ENCODE data around the gene HBEGF.
"Not testable (repeated sequence)": the region's sequence is repeated elsewhere in the genome, so short reads cannot be mapped to it uniquely, and the experiment has no call there.

Gene HBEGF

DNA sequence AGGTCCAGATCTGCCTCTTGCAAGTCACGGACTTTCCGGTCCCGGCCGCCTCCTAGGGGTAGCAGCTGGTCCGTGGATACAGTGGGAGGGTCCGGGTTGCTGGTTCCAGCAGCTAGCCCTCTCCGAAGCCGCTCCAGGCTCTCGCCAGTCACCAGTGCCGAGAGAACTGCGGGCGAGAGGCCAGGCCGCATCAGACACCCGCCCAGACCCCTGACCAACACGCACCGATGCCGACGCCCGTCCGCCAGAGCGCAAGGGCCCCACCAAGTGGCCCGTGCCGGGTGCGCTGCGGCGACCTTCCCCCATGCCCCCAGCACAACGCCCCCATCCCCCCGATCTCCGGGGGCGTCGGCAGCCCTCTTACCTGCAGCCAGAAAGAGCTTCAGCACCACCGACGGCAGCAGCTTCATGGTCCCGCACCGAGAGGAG, 470 bp downstream of the HBEGF start:
- Histone ChIP-seq H3K4me3 (ENCODE audit: control insufficient read depth in 1 of 7, extremely low read depth in 1 of 7, insufficient read depth in 4 of 7, low read depth in 2 of 7, low read length in 6 of 7) (peak overlapping the region; percentile 44 to 80 (median 66)), H3K27ac (ENCODE audit: insufficient read depth in 1 of 2, low read depth in 1 of 2, low read length in 2 of 2, poor library complexity in 1 of 2, severe bottlenecking in 2 of 2) (no peak overlapping the region), H3K4me1 (ENCODE audit: control extremely low read depth in 1 of 4, control insufficient read depth in 4 of 4, insufficient read depth in 4 of 4, low read length in 3 of 4) (peaks cover 24 to 67% (median 38%) of the 10 kb centered on the region in 4 experiments), H3K36me3 (ENCODE audit: control insufficient read depth in 4 of 4, insufficient read depth in 4 of 4, low read length in 3 of 4) (no peaks in the 10 kb centered on the region), H3K27me3 (replicated peaks in 2 of 5; ENCODE audit: control insufficient read depth in 4 of 5, insufficient read depth in 5 of 5, low read length in 4 of 5) (peaks cover 0 to 13% (median 6%) of the 10 kb centered on the region in 5 experiments), H3K9me3 (ENCODE audit: control extremely low read depth in 1 of 5, control insufficient read depth in 4 of 5, insufficient read depth in 2 of 5, low read depth in 1 of 5, low read length in 4 of 5) (no peaks in the 10 kb centered on the region)
- peak; percentile 17 to 67 (median 48) for DNase-seq
- ChIA-PET POLR2A (interaction anchor here (1.4 kb wide), 1 partner anchor 102 kb away, joined by 5 read pairs; no protein-coding TSS in a partner anchor), CTCF (interaction anchor here (0.8 to 19.8 kb wide), 22 partner anchors 4 to 140 kb away, joined by 3 to 552 read pairs (median 4); partner anchors contain the start of genes HBEGF, PFDN1 and SLC4A9)
- 18% methylated on average over 24 of the region's 35 CpGs for WGBS (ENCODE audit: insufficient coverage)

DNA sequence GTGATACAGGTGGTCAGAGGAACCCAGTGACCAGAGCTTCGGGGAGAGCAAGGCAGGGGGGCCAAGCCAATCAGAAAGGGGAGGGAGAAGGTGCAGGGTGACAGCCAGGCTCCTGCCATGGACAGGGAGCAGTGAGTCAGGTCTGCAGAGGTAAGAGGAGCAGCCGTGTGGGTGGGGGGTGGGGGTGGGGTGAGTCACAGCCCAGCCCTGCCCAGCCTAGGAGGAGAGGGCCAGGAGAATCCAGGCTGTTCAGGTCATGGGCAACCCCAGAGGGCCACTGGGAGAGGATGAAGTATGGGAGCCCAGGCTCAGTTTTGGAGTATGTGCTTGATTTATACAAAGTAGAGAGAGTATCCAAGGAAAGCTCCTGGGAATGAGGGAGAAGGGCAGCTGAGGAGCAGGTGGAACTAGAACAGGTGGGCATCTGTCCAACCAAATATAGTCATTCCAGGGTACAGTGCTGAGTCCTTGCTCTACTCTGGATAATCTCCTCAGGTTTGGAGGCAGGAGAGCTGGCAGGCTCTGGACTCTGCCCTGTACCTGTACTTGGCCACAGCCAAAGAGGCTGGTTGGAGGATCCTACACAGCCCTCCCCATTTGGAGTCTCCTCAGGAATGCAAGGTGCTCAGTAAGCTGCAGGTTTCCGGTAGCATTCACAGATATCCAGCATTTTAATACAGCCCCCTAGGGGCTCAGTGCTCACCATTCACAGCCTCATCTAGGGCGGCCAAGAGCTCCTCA, 1.6 kb downstream of the HBEGF start:
- H3K36me3 ChIP-seq (ENCODE audit: control insufficient read depth in 4 of 4, insufficient read depth in 4 of 4, low read length in 3 of 4), result no peaks in the 10 kb centered on the region
- no peak for DNase-seq
- H3K4me3 ChIP-seq (ENCODE audit: control insufficient read depth in 1 of 7, extremely low read depth in 1 of 7, insufficient read depth in 4 of 7, low read depth in 2 of 7, low read length in 6 of 7), result no peak overlapping the region
- no peak overlapping the region for H3K27ac ChIP-seq (ENCODE audit: insufficient read depth in 1 of 2, low read depth in 1 of 2, low read length in 2 of 2, poor library complexity in 1 of 2, severe bottlenecking in 2 of 2)
- WGBS (ENCODE audit: insufficient coverage), result 95% methylated on average over 2 of the region's 4 CpGs
- no peaks in the 10 kb centered on the region for H3K9me3 ChIP-seq (ENCODE audit: control extremely low read depth in 1 of 5, control insufficient read depth in 4 of 5, insufficient read depth in 2 of 5, low read depth in 1 of 5, low read length in 4 of 5)
- peaks cover 0 to 13% (median 6%) of the 10 kb centered on the region in 5 experiments for H3K27me3 ChIP-seq (replicated peaks in 2 of 5; ENCODE audit: control insufficient read depth in 4 of 5, insufficient read depth in 5 of 5, low read length in 4 of 5)
- ChIA-PET CTCF (interaction anchor here (0.7 to 19.8 kb wide), 22 partner anchors 5 to 346 kb away, joined by 3 to 552 read pairs (median 4); partner anchors contain the start of genes HARS1, HARS2, HBEGF and PFDN1), POLR2A (interaction anchor here (1.4 kb wide), 1 partner anchor 101 kb away, joined by 5 read pairs; no protein-coding TSS in a partner anchor)
- peaks cover 30 to 74% (median 38%) of the 10 kb centered on the region in 4 experiments for H3K4me1 ChIP-seq (ENCODE audit: control extremely low read depth in 1 of 4, control insufficient read depth in 4 of 4, insufficient read depth in 4 of 4, low read length in 3 of 4)

DNA sequence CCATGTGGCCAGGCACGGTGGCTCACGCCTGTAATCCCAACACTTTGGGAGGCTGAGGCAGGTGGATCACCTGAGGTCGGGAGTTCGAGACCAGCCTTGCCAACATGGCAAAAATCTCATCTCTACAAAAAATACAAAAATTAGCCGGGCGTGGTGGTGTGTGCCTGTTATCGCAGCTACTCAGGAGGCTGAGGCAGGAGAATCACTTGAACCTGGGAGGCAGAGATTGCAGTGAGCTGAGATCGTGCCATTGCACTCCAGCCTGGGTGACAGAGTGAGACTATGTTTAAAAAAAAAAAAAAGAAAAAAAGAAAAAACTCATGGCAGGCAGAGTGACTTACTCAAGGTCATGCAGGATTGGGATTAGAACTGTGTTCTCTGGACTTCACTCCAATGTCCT, 2.6 kb downstream of the HBEGF start:
- Histone ChIP-seq H3K4me1 (ENCODE audit: control extremely low read depth in 1 of 4, control insufficient read depth in 4 of 4, insufficient read depth in 4 of 4, low read length in 3 of 4) (peaks cover 31 to 78% (median 38%) of the 10 kb centered on the region in 4 experiments), H3K27me3 (replicated peaks in 2 of 5; ENCODE audit: control insufficient read depth in 4 of 5, insufficient read depth in 5 of 5, low read length in 4 of 5) (peaks cover 0 to 13% (median 6%) of the 10 kb centered on the region in 5 experiments)
- not testable (repeated sequence) for H3K9me3 ChIP-seq (ENCODE audit: control extremely low read depth in 1 of 5, control insufficient read depth in 4 of 5, insufficient read depth in 2 of 5, low read depth in 1 of 5, low read length in 4 of 5); H3K4me3 ChIP-seq (ENCODE audit: control insufficient read depth in 1 of 7, extremely low read depth in 1 of 7, insufficient read depth in 4 of 7, low read depth in 2 of 7, low read length in 6 of 7); H3K27ac ChIP-seq (ENCODE audit: insufficient read depth in 1 of 2, low read depth in 1 of 2, low read length in 2 of 2, poor library complexity in 1 of 2, severe bottlenecking in 2 of 2); H3K36me3 ChIP-seq (ENCODE audit: control insufficient read depth in 4 of 4, insufficient read depth in 4 of 4, low read length in 3 of 4); DNase-seq
- ChIA-PET CTCF (interaction anchor here (1.1 to 19.8 kb wide), 9 partner anchors 6 to 93 kb away, joined by 3 to 552 read pairs (median 8); partner anchors contain the start of genes HBEGF and SLC4A9), POLR2A (interaction anchor here (0.6 kb wide), 1 partner anchor 362 kb away, joined by 3 read pairs; no protein-coding TSS in a partner anchor)
- 97% methylated on average over 5 of the region's 8 CpGs for WGBS (ENCODE audit: insufficient coverage)

- DNase-seq, result no peak
- Histone ChIP-seq H3K27me3 (replicated peaks in 2 of 5; ENCODE audit: control insufficient read depth in 4 of 5, insufficient read depth in 5 of 5, low read length in 4 of 5) (peaks cover 0 to 13% (median 6%) of the 10 kb centered on the region in 5 experiments), H3K27ac (ENCODE audit: insufficient read depth in 1 of 2, low read depth in 1 of 2, low read length in 2 of 2, poor library complexity in 1 of 2, severe bottlenecking in 2 of 2) (no peak overlapping the region), H3K4me3 (ENCODE audit: control insufficient read depth in 1 of 7, extremely low read depth in 1 of 7, insufficient read depth in 4 of 7, low read depth in 2 of 7, low read length in 6 of 7) (peak overlapping the region in 1 of 7 experiments; percentile 20), H3K4me1 (ENCODE audit: control extremely low read depth in 1 of 4, control insufficient read depth in 4 of 4, insufficient read depth in 4 of 4, low read length in 3 of 4) (peaks cover 31 to 73% (median 35%) of the 10 kb centered on the region in 4 experiments), H3K9me3 (ENCODE audit: control extremely low read depth in 1 of 5, control insufficient read depth in 4 of 5, insufficient read depth in 2 of 5, low read depth in 1 of 5, low read length in 4 of 5) (no peaks in the 10 kb centered on the region), H3K36me3 (ENCODE audit: control insufficient read depth in 4 of 4, insufficient read depth in 4 of 4, low read length in 3 of 4) (no peaks in the 10 kb centered on the region)
- WGBS (ENCODE audit: insufficient coverage), result no CpG with 5 or more reads among the region's 1 CpG
- CTCF ChIA-PET, result interaction anchor here (0.6 to 19.8 kb wide), 6 partner anchors 7 to 93 kb away, joined by 4 to 552 read pairs (median 5); partner anchors contain the start of gene HBEGF
- POLR2A ChIA-PET, result interaction anchor here (0.7 kb wide), 1 partner anchor 15 kb away, joined by 3 read pairs; no protein-coding TSS in a partner anchor
Measured at GRCh38 chr5:140342896-140343295, 3.5 kb downstream of the HBEGF start.

GRCh38 chr5:140342287-140342686, 4.1 kb downstream of the HBEGF start:
- WGBS (ENCODE audit: insufficient coverage), result 17% methylated on average over 3 of the region's 6 CpGs
- DNase-seq, result peak; percentile 54 to 72 (median 66)
- CTCF ChIA-PET, result interaction anchor here (0.9 to 19.8 kb wide), 4 partner anchors 8 to 92 kb away, joined by 3 to 552 read pairs (median 104); partner anchors contain the start of gene HBEGF
- Histone ChIP-seq H3K36me3 (ENCODE audit: control insufficient read depth in 4 of 4, insufficient read depth in 4 of 4, low read length in 3 of 4) (peaks cover 0 to under 1% (median 0%) of the 10 kb centered on the region in 4 experiments), H3K4me1 (ENCODE audit: control extremely low read depth in 1 of 4, control insufficient read depth in 4 of 4, insufficient read depth in 4 of 4, low read length in 3 of 4) (peaks cover 31 to 69% (median 34%) of the 10 kb centered on the region in 4 experiments), H3K9me3 (ENCODE audit: control extremely low read depth in 1 of 5, control insufficient read depth in 4 of 5, insufficient read depth in 2 of 5, low read depth in 1 of 5, low read length in 4 of 5) (no peaks in the 10 kb centered on the region), H3K4me3 (ENCODE audit: control insufficient read depth in 1 of 7, extremely low read depth in 1 of 7, insufficient read depth in 4 of 7, low read depth in 2 of 7, low read length in 6 of 7) (peak overlapping the region in 2 of 7 experiments; percentile 20 to 42), H3K27me3 (replicated peaks in 2 of 5; ENCODE audit: control insufficient read depth in 4 of 5, insufficient read depth in 5 of 5, low read length in 4 of 5) (peaks cover 0 to 13% (median 6%) of the 10 kb centered on the region in 5 experiments), H3K27ac (ENCODE audit: insufficient read depth in 1 of 2, low read depth in 1 of 2, low read length in 2 of 2, poor library complexity in 1 of 2, severe bottlenecking in 2 of 2) (no peak overlapping the region)
- POLR2A ChIA-PET, result no interaction called here

DNA sequence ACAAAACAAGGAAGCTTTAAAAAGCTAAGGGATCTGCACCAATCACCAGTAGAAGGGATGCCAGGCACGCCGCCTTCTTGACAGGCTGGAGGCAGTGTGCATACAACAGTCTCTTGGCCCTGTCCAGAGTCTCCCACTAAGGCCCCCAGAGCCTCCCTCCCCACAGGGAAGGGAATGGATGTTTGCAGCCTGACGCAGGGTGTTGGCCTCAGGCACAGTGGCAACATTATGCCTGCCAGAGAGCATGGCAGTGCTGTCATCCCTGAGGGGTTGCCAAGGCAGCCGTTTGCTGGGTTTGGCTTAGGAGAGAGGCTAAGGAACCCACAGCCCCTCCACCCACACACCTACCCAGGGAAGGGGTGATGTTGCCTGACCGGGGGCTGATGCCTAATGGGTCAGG, 4.8 kb downstream of the HBEGF start:
- POLR2A ChIA-PET, result no interaction called here
- no peak for DNase-seq
- Histone ChIP-seq H3K36me3 (ENCODE audit: control insufficient read depth in 4 of 4, insufficient read depth in 4 of 4, low read length in 3 of 4) (peaks cover 0 to 3% (median 0%) of the 10 kb centered on the region in 4 experiments), H3K27me3 (replicated peaks in 2 of 5; ENCODE audit: control insufficient read depth in 4 of 5, insufficient read depth in 5 of 5, low read length in 4 of 5) (peaks cover 0 to 13% (median 6%) of the 10 kb centered on the region in 5 experiments), H3K4me1 (ENCODE audit: control extremely low read depth in 1 of 4, control insufficient read depth in 4 of 4, insufficient read depth in 4 of 4, low read length in 3 of 4) (peaks cover 26 to 62% (median 28%) of the 10 kb centered on the region in 4 experiments), H3K9me3 (ENCODE audit: control extremely low read depth in 1 of 5, control insufficient read depth in 4 of 5, insufficient read depth in 2 of 5, low read depth in 1 of 5, low read length in 4 of 5) (no peaks in the 10 kb centered on the region), H3K4me3 (ENCODE audit: control insufficient read depth in 1 of 7, extremely low read depth in 1 of 7, insufficient read depth in 4 of 7, low read depth in 2 of 7, low read length in 6 of 7) (peak overlapping the region in 1 of 7 experiments; percentile 7), H3K27ac (ENCODE audit: insufficient read depth in 1 of 2, low read depth in 1 of 2, low read length in 2 of 2, poor library complexity in 1 of 2, severe bottlenecking in 2 of 2) (no peak overlapping the region)
- CTCF ChIA-PET, result interaction anchor here (0.9 to 19.8 kb wide), 5 partner anchors 9 to 91 kb away, joined by 3 to 552 read pairs (median 3); partner anchors contain the start of gene HBEGF
- 100% methylated on average over 2 of the region's 5 CpGs for WGBS (ENCODE audit: insufficient coverage)

All from common myeloid progenitor, CD34-positive (primary cell).